Measurements from ENCODE around the gene RGS5. TPM values are rescaled to one million over a fixed set of nuclear protein-coding genes. Genes with fewer than 3 reads are reported as not detected.

RGS5 gene
- total RNA-seq, 1 experiment from 2014 or later, result 0.68 TPM

GRCh38 chr1:163182330-163182949, 20.3 kb downstream of the RGS5 start:
- DNase-seq (ENCODE audit: low spot score), result no peak

DNA sequence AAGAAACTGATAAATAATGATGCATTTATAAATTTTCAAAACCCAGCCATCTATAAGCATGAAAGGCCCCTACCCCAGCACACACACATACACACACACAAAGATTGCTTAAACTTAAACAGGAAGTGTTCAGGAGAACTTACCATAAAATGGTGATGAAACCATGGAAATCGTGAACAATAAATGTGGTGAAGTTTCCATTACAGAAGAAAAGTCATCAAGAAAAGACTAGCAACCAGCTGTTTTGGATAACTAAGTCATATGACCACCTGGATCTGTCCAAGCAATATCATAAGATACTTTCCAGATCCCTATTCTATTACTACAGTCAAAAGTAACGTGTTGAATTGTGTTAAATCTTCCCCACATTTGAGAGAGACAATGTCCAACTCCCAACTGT, 24.1 kb downstream of the RGS5 start:
- DNase-seq (ENCODE audit: low spot score), result no peak

- DNase-seq (ENCODE audit: low spot score), result no peak
These were observed 25.9 kb downstream of the RGS5 start for GRCh38 chr1:163176797-163177196.

DNA sequence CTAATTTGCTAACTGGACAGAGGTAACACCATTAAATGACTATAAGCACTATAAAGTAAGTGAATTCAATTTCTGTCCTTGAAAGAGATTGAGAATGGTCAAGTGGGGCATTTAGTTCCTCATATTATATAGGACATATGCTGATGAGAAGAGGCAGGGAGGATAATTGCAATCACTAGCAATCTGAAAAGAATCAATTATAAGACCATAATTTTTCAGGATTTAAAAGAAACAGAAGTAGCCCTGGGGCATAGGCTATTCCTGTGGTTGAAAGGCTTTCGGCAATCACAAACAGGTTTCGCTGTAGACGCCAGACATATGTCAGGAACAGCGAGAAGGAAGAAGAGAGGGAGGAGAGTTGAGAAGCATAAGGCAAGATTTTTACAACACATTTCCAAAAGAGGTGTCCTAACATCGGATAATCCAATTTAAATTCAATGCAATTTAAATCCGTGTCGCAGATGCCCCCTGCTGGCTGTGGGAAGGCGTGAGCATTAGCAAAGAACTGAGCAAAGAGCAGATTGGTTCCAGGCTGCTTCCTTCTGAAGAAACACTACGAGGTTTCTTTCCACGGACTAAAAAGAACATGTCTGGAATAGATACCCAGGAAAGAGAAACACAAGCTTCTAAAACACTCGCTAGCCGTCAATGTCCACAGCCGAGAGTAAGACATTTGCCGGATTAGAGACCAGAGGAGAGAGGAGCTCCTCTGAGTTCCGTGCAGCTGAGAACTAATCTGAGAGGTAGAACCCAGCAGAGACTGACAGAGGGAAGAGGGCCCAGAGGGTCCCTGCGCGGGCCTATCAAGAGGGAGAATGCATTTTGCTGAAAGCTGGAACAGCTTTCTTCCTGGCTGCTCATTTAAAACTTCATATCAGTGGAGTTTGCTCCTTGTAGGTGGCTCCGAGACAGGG, 27.9 kb downstream of the RGS5 start:
- peak; percentile 42 for DNase-seq (ENCODE audit: low spot score)

DNA sequence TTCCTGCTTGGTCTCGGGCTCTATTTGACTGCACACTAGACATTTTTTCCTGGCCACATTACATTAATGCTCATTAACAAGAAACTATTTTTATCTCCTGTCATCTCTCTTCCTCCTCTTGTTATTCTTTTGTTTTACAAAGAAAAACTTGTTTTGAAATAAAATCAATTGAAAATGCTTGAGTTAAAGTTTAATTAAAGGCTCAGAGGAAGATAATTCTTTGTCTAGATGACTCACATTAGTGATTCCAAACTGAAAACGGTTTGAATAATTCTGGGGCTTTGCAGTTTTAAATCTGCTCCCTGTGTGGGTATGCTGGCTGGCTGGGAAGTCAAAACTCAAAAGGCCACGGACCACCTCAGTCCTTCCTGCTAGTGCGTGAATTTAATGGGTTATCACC, 29.6 kb downstream of the RGS5 start:
- DNase-seq (ENCODE audit: low spot score), result no peak

DNA sequence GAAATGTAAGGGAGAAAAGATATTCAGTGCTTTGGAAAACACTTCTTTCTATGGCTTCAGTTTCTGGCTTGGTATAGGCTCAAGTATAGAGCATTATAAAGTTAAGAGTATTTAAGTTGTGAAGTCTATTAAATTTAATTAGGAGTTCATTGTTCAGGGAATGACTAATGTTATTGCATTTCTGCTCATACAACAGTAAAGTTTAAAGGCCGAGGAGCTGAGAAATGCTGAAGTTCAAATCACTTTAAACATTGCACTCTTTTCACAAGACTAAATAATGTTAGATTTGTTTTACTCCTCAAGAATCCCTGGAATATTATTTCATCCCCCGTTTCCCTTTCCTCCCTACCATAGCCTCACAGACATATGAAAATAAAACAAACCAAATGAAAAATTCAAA, 30.1 kb downstream of the RGS5 start:
- no peak for DNase-seq (ENCODE audit: low spot score)

- DNase-seq (ENCODE audit: low spot score), result no peak
These were observed 30.9 kb downstream of the RGS5 start for GRCh38 chr1:163171826-163172225.

GRCh38 chr1:163170975-163171676, 31.6 kb downstream of the RGS5 start:
- DNase-seq (ENCODE audit: low spot score), result peak; percentile 5

GRCh38 chr1:163170331-163170730, 32.4 kb downstream of the RGS5 start:
- DNase-seq (ENCODE audit: low spot score), result no peak

DNA sequence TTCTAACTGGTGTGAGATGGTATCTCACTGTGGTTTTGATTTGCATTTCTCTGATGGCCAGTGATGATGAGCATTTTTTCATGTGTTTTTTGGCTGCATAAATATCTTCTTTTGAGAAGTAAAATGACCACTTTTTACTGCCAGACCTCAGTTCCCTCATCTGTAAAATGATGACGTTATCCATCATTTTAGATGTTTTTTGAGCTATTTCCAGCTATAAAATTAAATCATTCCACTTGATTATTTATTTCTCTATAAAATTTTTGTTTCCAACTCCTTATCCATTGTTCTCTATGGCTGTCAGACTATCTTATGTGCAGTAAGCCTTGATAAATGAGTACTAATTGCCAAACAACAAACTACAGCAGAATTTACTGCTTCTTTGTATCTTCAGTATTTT, 33.2 kb downstream of the RGS5 start:
- no peak for DNase-seq (ENCODE audit: low spot score)

DNA sequence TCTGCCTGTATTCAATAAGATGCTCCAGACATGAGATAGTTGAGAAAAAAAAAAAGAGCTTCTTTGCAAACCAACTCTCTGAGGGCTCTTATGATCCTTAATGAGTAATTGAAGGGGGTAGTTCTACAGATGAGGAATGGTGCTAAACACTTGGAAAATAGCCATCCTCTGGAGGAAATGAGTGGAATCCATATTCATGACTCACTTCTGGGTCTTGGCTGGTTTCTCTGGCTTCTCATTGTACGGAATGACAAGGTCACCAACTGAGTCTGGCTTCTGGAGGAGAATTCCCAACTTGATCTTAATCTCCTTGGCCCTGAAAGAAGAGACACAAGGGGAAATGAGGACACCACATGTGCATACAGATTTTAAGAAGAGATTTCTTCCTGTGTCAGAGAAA, 34.7 kb downstream of the RGS5 start:
- DNase-seq (ENCODE audit: low spot score), result peak; percentile 39

GRCh38 chr1:163166886-163167555, 35.7 kb downstream of the RGS5 start:
- DNase-seq (ENCODE audit: low spot score), result no peak

GRCh38 chr1:163165119-163165518, 37.6 kb downstream of the RGS5 start:
- no peak for DNase-seq (ENCODE audit: low spot score)

DNA sequence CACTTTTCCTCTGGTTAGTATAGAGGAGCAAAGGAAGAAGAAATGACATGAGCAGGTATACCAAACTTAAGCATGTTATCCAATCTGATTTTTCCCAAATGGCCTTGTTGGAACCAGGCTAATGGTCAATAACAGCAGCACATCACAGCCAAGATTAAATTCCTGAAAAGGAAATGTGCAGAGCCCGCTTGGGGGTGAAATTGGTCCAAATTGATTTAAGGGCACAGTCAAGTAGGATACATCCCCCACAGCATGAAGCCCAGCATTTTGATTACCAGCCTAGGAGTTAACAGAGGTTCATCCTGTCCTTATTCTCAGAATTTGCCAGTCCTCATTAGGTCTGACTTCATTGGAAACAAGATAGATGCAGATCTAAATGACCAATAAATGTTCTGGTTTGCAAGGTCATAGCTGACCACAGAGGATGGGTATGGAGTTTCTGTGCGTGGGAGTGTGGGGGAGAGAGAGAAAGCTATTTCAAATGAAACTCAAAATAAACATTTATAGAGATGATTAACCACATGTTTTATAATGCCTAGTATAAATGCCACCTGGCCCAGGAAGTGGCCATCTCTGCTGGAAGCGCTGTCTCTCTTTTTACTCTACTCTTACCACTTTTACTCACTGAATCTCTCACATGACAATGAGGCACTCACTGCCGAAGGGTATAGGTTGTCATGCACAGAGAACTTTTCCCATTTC, 38.7 kb downstream of the RGS5 start:
- DNase-seq (ENCODE audit: low spot score), result peak; percentile 15

DNA sequence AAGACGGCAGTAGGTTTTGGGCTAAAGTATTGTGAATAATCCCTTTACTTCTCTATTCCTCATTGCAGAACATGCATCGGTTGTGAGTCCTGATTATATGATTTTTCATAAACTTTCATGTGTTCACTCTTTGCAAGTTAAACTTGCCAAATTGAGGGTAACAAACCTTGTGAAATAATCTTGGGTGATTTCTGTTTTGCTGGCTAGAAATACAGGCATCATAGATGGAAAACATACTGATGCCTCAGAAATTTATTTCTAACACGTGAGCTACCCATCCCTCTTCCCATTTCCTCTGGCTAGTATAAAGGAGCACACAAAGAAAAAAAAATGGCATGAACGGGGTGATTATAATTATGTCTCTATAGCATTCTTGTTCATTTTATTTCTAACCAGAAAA, 39.6 kb downstream of the RGS5 start:
- no peak for DNase-seq (ENCODE audit: low spot score)

GRCh38 chr1:163162381-163162914, 40.3 kb downstream of the RGS5 start:
- no peak for DNase-seq (ENCODE audit: low spot score)

- no peak for DNase-seq (ENCODE audit: low spot score)
These were observed 40.9 kb downstream of the RGS5 start for GRCh38 chr1:163161841-163162240.

DNA sequence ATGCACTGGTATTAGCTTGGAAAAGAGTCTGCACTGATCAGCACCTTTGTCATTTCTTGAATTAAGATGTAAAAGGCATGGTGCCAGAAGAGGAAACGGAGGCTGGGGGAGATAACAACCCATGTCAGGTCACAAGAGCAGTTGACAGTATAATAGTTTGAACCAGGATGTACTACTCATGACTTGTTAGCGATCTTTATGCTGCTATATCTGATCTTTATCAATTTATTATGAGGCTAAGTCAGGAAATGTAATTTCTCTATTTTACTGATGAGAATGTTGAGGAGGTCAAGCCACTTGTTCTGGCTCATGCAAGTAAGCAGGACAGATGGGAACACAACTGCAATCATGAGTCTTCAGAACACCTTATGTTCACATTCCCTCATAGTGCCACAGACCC, 41.4 kb downstream of the RGS5 start:
- DNase-seq (ENCODE audit: low spot score), result no peak

DNA sequence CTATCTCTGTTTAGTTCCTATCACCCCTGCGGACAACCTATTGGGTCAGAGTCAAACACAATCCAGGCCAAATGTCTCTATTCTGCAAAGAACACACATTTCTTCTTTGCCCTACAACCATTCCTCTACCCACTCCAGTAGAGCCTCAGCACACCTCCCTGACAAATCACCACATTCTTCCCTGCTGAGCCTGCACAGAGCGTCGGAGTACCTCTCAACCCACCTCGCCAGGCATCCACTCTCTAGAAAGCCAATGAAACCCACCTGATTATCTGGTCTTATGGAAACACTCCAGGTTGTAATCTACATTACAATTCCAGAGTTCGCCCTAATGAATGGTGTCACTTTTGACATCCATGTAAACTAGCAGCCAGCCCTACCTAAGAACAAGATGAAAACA, 47.1 kb downstream of the RGS5 start:
- DNase-seq (ENCODE audit: low spot score), result no peak

- no peak for DNase-seq (ENCODE audit: low spot score)
These were observed 53.8 kb downstream of the RGS5 start for GRCh38 chr1:163148911-163149310.

DNA sequence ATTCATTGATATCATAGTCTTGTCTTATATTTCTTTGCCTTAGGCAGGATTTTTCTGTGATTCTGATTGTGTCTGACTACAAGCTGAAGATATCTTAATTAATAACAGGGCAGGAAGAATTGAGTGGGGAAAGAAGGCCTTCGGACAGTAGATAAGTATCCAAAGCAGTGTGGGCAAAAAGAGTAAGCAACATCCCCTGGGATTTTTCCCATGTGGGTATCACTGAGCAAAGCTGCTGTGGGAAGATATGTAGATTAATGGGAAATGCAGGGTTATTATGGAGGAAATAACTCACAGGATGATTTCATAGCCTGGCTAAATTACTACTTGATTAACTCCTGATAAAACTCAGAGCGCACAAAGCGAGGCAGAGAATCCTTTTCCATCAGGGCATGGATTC, 55.7 kb downstream of the RGS5 start:
- no peak for DNase-seq (ENCODE audit: low spot score)

All from H4 (cell line).